ENCODE data around the gene HCCS.

DNA sequence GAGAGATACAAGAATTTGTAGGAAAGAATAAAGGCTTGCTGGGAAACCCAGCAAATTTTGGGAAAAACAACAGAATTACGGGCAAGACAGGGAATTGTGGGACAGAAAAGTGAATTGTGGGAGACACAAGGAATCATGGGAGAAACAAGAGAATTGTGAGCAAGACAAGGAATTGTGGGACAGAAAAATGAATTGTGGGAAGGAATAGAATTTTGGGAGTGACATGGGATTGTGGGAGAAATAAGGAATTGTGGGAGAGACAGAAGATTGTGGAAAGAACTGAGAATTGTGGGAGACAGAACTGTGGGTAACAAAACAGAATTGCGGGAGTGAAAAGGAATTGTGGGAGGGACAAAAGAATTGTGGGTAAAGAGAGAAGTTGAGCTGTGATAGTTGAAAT is 1.2 kb upstream of the HCCS start:
- TF ChIP-seq GATA2 (IDR thresholded peaks at IDR 0.05; ENCODE audit: low read depth, low read length) (no peak), GATA3 (IDR thresholded peaks at IDR 0.05; ENCODE audit: low read depth, low read length) (no peak)

Data from SH-SY5Y (cell line).